RWPE1 (cell line): ENCODE measurements around the gene CLCN7.

ENCODE experiments used
- CTCF ChIA-PET: fragments of 350-600 bp; sonication (Branson Sonifier 250); formaldehyde crosslinking; extraction: SDS; loops from one replicate; lab custom pipeline; 2021; lab: Yijun Ruan, JAX
- POLR2A ChIA-PET: fragments of 400-600 bp; formaldehyde crosslinking; extraction: SDS; loops from one replicate; lab custom pipeline; 2020; ENCODE audit warnings: antibody characterized with exemption; ENCODE audit not compliant: low non-redundant PET; lab: Yijun Ruan, JAX
- DNase-seq: peaks from one replicate; pipeline ENCODE4 v3.0.0; 2012; ENCODE audit warnings: low spot score
- H3K27ac ChIP-seq: fragments of 450-650 bp; 2 replicates; pipeline ENCODE4 v1.5.1; 2017
- CTCF ChIP-seq: fragments of 450-650 bp; conservative IDR thresholded peaks from 2 replicates; pipeline ENCODE4 v1.5.1; 2017; ENCODE audit warnings: low read depth, mild to moderate bottlenecking

CLCN7 gene

GRCh38 chr16:1455190-1456171 is 19.3 kb downstream of the CLCN7 start:
- DNase-seq = no peak
- H3K27ac ChIP-seq = no peak overlapping the region
- no peak for TF ChIP-seq CTCF
- CTCF ChIA-PET = no interaction called here
- POLR2A ChIA-PET = interaction anchor here (0.6 kb wide), 1 partner anchor 1465 kb away, joined by 3 read pairs; no protein-coding TSS in a partner anchor

- H3K27ac ChIP-seq = no peak overlapping the region; the same call in 1 of the 2 replicates
- ChIA-PET CTCF (no interaction called here), POLR2A (no interaction called here)
- DNase-seq = no peak
- no peak for TF ChIP-seq CTCF
Measured at GRCh38 chr16:1454561-1454960, 20.3 kb downstream of the CLCN7 start.

DNA sequence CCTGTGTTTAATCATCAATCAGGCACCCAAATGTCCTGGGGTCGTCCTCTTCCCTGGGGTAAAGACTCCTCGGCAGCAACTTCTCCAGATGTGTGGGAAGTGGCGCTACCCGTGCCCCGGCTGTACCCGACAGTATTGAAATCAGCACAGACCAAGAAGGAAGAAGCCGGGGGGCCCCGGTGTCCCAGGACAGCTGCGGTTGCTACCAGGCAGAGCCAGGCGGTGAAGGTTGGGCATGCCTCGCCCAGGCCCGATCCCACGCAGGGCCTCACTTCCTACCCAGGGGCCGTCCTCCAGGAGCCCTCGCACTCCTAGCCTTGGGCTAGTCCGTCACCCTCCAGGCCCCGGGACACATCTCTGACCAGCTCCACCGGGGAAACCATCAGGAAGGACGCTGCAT is 21.5 kb downstream of the CLCN7 start:
- H3K27ac ChIP-seq = no peak overlapping the region
- DNase-seq = no peak
- TF ChIP-seq CTCF = no peak
- ChIA-PET CTCF (no interaction called here), POLR2A (interaction anchor here (0.6 kb wide), 1 partner anchor 1100 kb away, joined by 7 read pairs; no protein-coding TSS in a partner anchor)

GRCh38 chr16:1452530-1452929 is 22.3 kb downstream of the CLCN7 start:
- DNase-seq = no peak
- ChIA-PET CTCF (interaction anchor here (0.6 kb wide), 1 partner anchor 64 kb away, joined by 3 read pairs; no protein-coding TSS in a partner anchor), POLR2A (no interaction called here)
- no peak for TF ChIP-seq CTCF
- no peak overlapping the region for H3K27ac ChIP-seq

DNA sequence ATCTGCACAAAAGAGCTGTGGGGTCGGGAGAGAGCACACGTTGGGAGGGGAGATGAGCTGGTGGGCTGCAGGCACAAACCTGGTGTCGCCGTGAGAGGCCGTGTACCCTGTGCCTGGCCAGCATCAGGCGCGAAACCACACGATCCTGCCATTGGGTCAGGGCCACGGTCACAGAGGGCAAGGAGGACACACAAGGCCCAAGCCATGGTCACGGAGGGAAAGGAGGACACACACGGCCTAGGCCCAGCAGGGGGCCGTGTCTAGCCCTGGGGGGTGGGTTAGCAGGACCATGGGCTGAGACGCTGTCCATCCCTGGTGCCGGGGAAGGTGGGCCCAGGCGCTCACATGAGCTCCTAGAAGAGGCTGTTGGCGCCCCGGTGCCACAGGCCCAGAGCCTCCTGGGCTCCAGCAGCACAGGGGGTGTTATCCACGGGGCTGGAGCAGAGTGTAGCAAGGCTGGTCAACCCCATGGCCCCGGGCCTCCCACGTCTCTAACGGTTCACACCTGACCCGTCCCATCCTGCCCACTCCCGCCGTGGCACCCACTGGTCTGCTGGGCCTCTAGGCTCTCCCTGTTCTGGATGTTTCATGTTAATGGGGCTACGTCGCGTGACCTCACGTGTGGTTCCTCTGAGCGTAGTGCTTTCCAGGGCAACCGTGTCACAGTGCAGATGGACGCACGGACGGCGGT is 23.0 kb downstream of the CLCN7 start:
- 0 out of 2 replicates have a peak overlapping the region, but pooled peaks have one; percentile 5 for H3K27ac ChIP-seq
- ChIA-PET CTCF (interaction anchor here (0.6 to 0.7 kb wide), 2 partner anchors 64 to 272 kb away, joined by 3 read pairs; no protein-coding TSS in a partner anchor), POLR2A (no interaction called here)
- DNase-seq = no peak
- no peak for TF ChIP-seq CTCF

DNA sequence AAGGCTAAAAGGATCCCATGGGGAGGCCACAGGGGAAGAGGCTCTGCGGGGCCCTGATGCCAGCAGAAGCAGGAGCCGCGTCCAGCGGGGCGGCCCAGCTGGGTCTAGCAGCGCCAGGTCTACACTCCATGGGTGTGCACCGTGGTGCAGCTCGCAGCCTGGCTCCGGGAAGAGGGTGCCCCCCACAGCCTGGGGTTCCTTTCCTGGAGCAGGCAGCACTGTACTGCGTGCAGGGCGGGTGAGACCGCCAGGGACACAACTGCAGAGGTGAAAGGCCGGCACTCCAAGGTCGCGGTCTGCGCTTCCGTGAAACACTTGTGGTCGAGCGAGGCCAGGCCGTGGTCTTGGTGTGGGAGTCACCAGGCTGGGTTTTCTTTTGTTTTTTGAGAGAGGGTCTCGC is 24.0 kb downstream of the CLCN7 start:
- DNase-seq = no peak
- ChIA-PET CTCF (no interaction called here), POLR2A (no interaction called here)
- TF ChIP-seq CTCF = no peak
- 0 out of 2 replicates have a peak overlapping the region, but pooled peaks have one; percentile 5 for H3K27ac ChIP-seq
